K562 (cell line): ENCODE measurements around the gene SETDB1. TPM values are rescaled to one million over a fixed set of nuclear protein-coding genes. Genes with fewer than 3 reads are reported as not detected.

Experiments
- ATAC-seq: fragments of 200-7000 bp; cut with Tn5 transposase; 3 replicates; pipeline ENCODE4 v1.9.1; 2020; ENCODE audit warnings: moderate library complexity
- BruUV-seq: library from RNA; stranded (reverse); fragments of 400-500 nt; replicated peaks from 2 replicates; lab custom pipeline; 2021; lab: Mats Ljungman, UMichigan
- CTCF ChIA-PET: fragments of 300-600 bp; formaldehyde crosslinking; extraction: SDS; loops from one replicate; lab custom pipeline; 2021; ENCODE audit warnings: low intra/inter-chr PET ratio; lab: Yijun Ruan, JAX
- POLR2A ChIA-PET: fragments of 300-600, 350-650 bp; sonication (Branson Sonifier 250); formaldehyde crosslinking; extraction: SDS; loops from one replicate; lab custom pipeline; 2021; ENCODE audit warnings: antibody characterized with exemption, inconsistent platforms; lab: Yijun Ruan, JAX
- DNase-seq, 4 experiments: peaks; one replicate each; pipeline versions ENCODE4 v3.0.0 to v3.0.0-alpha.2; 2011 to 2018; ENCODE audit warnings: low spot score in 3 of 4, mixed read lengths in 3 of 4; ENCODE audit errors: extremely low read depth in 1 of 4
- FAIRE-seq: peaks from 2 replicates; lab custom pipeline; 2011; peaks lifted over from hg19 to GRCh38; lab: Jason Lieb, UNC
- H2AFZ ChIP-seq: 2 replicates; pipeline ENCODE4 v1.6.0; 2011; ENCODE audit warnings: low read depth, low read length, control low read depth, inconsistent platforms
- H3K27ac ChIP-seq: fragments of 200-600 bp; 3 replicates; pipeline ENCODE4 v1.8.0; 2011; ENCODE audit warnings: low read depth, mild to moderate bottlenecking, control low read depth, inconsistent platforms, low read length, moderate library complexity, mixed read lengths; ENCODE audit errors: extremely low read depth
- H3K27me3 ChIP-seq, 2 experiments: fragments of 300-600 bp in 1 of 2; 2 replicates in 1 of 2; 3 replicates in 1 of 2; pipeline versions ENCODE4 v1.6.0 to v1.8.0; 2011; ENCODE audit warnings: inconsistent platforms in 2 of 2, low read length in 2 of 2, mild to moderate bottlenecking in 1 of 2, mixed read lengths in 1 of 2, moderate library complexity in 1 of 2; ENCODE audit not compliant: control insufficient read depth in 2 of 2, insufficient read depth in 2 of 2
- H3K36me3 ChIP-seq: fragments of 300-600 bp; 3 replicates; pipeline ENCODE4 v1.8.0; 2011; ENCODE audit warnings: mild to moderate bottlenecking, low read length, inconsistent platforms; ENCODE audit not compliant: control insufficient read depth, insufficient read depth
- H3K4me1 ChIP-seq, 2 experiments: fragments of 200-600 bp in 1 of 2; replicated peaks in 1 of 2; 2 replicates in 1 of 2; 3 replicates in 1 of 2; pipeline versions ENCODE4 v1.5.1 to v1.8.0; 2011; ENCODE audit warnings: inconsistent platforms in 2 of 2, low read length in 2 of 2, mild to moderate bottlenecking in 1 of 2, mixed read lengths in 1 of 2, moderate library complexity in 1 of 2; ENCODE audit not compliant: control insufficient read depth in 2 of 2, insufficient read depth in 2 of 2
- H3K4me2 ChIP-seq: 2 replicates; pipeline ENCODE4 v1.6.1; 2011; ENCODE audit warnings: low read length, control low read depth, inconsistent platforms, mixed read lengths; ENCODE audit not compliant: insufficient read depth
- H3K4me3 ChIP-seq: fragments of 200-600 bp; sonication (generic), shearing (Covaris generic); 2 replicates; pipeline ENCODE4 v1.5.1; 2016; ENCODE audit warnings: control low read depth, inconsistent platforms
- H3K79me2 ChIP-seq: fragments of 200-600 bp; 3 replicates; pipeline ENCODE4 v1.8.0; 2011; ENCODE audit warnings: low read length, inconsistent platforms; ENCODE audit not compliant: control insufficient read depth, insufficient read depth
- H3K9ac ChIP-seq, 2 experiments: 2 replicates each; pipeline versions ENCODE4 v1.6.0 to v1.6.1; 2011; ENCODE audit warnings: low read depth in 2 of 2, low read length in 2 of 2, control low read depth in 1 of 2, inconsistent platforms in 1 of 2, mild to moderate bottlenecking in 1 of 2, mixed read lengths in 1 of 2; ENCODE audit not compliant: insufficient read depth in 1 of 2
- H3K9me1 ChIP-seq: one replicate; pipeline ENCODE4 v1.6.0; 2011; ENCODE audit warnings: inconsistent platforms, mild to moderate bottlenecking, low read length, moderate library complexity; ENCODE audit not compliant: control insufficient read depth, insufficient read depth
- H3K9me3 ChIP-seq: replicated peaks from 2 replicates; pipeline ENCODE4 v1.5.1; 2011; ENCODE audit warnings: low read depth, low read length, inconsistent platforms; ENCODE audit not compliant: control insufficient read depth, insufficient read depth
- H4K20me1 ChIP-seq: replicated peaks from 2 replicates; pipeline ENCODE4 v1.6.1; 2011; ENCODE audit warnings: low read length, inconsistent platforms, mixed read lengths; ENCODE audit not compliant: control insufficient read depth, insufficient read depth
- MCM2 ChIP-seq: fragments of 450-650 bp; IDR thresholded peaks from 2 replicates; pipeline ENCODE4 v1.6.1; 2017; ENCODE audit warnings: low read depth, mild to moderate bottlenecking
- POLR2A ChIP-seq: fragments of 450-650 bp; conservative IDR thresholded peaks from 2 replicates; pipeline ENCODE4 v1.6.1; 2016
- POLR2AphosphoS5 ChIP-seq: IDR thresholded peaks from 2 replicates; pipeline ENCODE4 v1.6.1; 2011; ENCODE audit warnings: mild to moderate bottlenecking, low read depth, low read length, moderate library complexity; ENCODE audit not compliant: control insufficient read depth, insufficient read depth
- SMARCB1 ChIP-seq: IDR thresholded peaks from 2 replicates; pipeline ENCODE4 v1.6.1; 2011; ENCODE audit warnings: improper control_type of control experiment, low read depth; ENCODE audit not compliant: insufficient read length
- TCF7L2 ChIP-seq: fragments of 150-350 bp; IDR thresholded peaks from 2 replicates; pipeline ENCODE4 v1.6.1; 2016; ENCODE audit warnings: low read depth, mild to moderate bottlenecking, low read length, moderate library complexity
- ZNF282 ChIP-seq: sonication (generic); formaldehyde crosslinking; IDR thresholded peaks from 2 replicates; pipeline ENCODE4 v1.8.1; 2023; ENCODE audit warnings: missing genetic modification reagents
- WGBS: fragments of 100-300 bp; shearing (Covaris generic); methylation state at CpG from one replicate; pipeline ENCODE4 v1.1.6; 2016; ENCODE audit warnings: low coverage, mixed read lengths; ENCODE audit not compliant: insufficient coverage; ENCODE audit errors: missing lambda C conversion rate; 5-methylcytosine and 5-hydroxymethylcytosine counted together
- in situ Hi-C: fragments of 300-500 bp; cut with MboI; formaldehyde crosslinking; loops from 4 replicates; pipeline ENCODE4 v1.15.0; 2018; ENCODE audit warnings: inconsistent platforms, mixed read lengths
- intact Hi-C: fragments of 100-400 bp; cut with micrococcal nuclease; formaldehyde crosslinking; loops from 2 replicates; pipeline ENCODE4 v1.14.2; 2022
- polyA plus RNA-seq, 8 experiments: library from polyadenylated mRNA; depleted of rRNA in 4 of 8; stranded (reverse) in 5 of 8; unstranded in 3 of 8; fragments of >200 nt; fragmentation: Nextera tagmentation in 2 of 8; fragmentation: Illumina TruSeq in 1 of 8; extraction: Ambion mirVana in 2 of 8; extraction: Trizol in 1 of 8; gene quantifications; 2 replicates each; pipeline versions ENCODE4 v1.2.1 to v1.2.3, GENCODE V29; 2011 to 2014; ENCODE audit warnings: inconsistent platforms in 1 of 8, missing spikeins in 1 of 8
- total RNA-seq, 7 experiments: library from RNA; depleted of rRNA in 6 of 7; stranded (reverse); fragments of >200 nt in 6 of 7; fragmentation: Illumina TruSeq in 2 of 7; extraction: Trizol in 2 of 7; gene quantifications; 2 replicates each; pipeline versions ENCODE4 v1.2.1 to v1.2.3, GENCODE V29; 2011 to 2021; ENCODE audit warnings: low replicate concordance in 1 of 7

SETDB1 gene
- total and polyA plus RNA-seq, 9 of the 15 experiments (the other 6 are each of a cell fraction or from before 2014, with no cell fraction given) = 21.5 to 64.4 (median 42.0) TPM

DNA sequence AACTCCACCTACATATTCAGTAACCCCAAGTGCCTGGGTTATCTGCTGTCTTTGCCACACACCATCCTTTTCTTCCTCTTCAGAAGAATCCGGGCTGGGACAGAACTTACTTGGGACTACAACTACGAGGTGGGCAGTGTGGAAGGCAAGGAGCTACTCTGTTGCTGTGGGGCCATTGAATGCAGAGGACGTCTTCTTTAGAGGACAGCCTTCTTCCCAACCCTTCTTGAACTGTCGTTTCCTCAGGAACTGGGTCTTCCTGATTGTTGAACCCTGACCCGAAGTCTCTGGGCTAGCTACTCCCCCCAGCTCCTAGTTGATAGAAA is 38.0 kb downstream of the SETDB1 start:
- TF ChIP-seq POLR2A (peak; percentile 33; the same call in 1 of the 2 replicates), SMARCB1 (no peak), ZNF282 (CRISPR knock-in tag) (no peak), TCF7L2 (no peak)
- in situ Hi-C loops = no loop called here
- H2AFZ ChIP-seq = no peak overlapping the region
- ATAC-seq (no peak), FAIRE-seq (no peak), DNase-seq (no peak)
- CTCF ChIA-PET = no interaction called here
- no peak overlapping the region for H3K4me2 ChIP-seq
- peaks cover 11% of the 10 kb centered on the region for H4K20me1 ChIP-seq
- POLR2A ChIA-PET = interaction anchor here (0.5 to 7.5 kb wide), 7 partner anchors 8 to 456 kb away, joined by 3 to 64 read pairs (median 3); partner anchors contain the start of genes CERS2 and ECM1
- no peak overlapping the region for H3K27ac ChIP-seq
- no peaks in the 10 kb centered on the region for H3K9me3 ChIP-seq
- H3K36me3 ChIP-seq = peaks cover 95% of the 10 kb centered on the region
- no peak overlapping the region for H3K9ac ChIP-seq
- peaks cover 11% of the 10 kb centered on the region for H3K79me2 ChIP-seq
- no peaks in the 10 kb centered on the region for H3K27me3 ChIP-seq
- no peaks in the 10 kb centered on the region for H3K9me1 ChIP-seq
- peaks cover 0 to 4% of the 10 kb centered on the region in 2 experiments; a peak in 2 of 5 replicates for H3K4me1 ChIP-seq
- intact Hi-C loops = no loop called here
- no peak overlapping the region for H3K4me3 ChIP-seq
- BruUV-seq = no TSS peak
- 94% methylated on average over 5 of the region's 5 CpGs for WGBS

- H3K4me1 ChIP-seq = peaks cover 3 to 7% of the 10 kb centered on the region in 2 experiments; a peak in 4 of 5 replicates
- H3K36me3 ChIP-seq = peaks cover 93% of the 10 kb centered on the region
- intact Hi-C loops = no loop called here
- H3K4me3 ChIP-seq = no peak overlapping the region
- DNase-seq (no peak), FAIRE-seq (no peak), ATAC-seq (no peak)
- 80% methylated on average over 4 of the region's 4 CpGs for WGBS
- H2AFZ ChIP-seq = no peak overlapping the region
- peaks cover 13% of the 10 kb centered on the region for H4K20me1 ChIP-seq
- BruUV-seq = TSS peak; percentile 30
- H3K9ac ChIP-seq = no peak overlapping the region; a peak in 1 of 4 replicates
- H3K27ac ChIP-seq = no peak overlapping the region
- ChIA-PET CTCF (interaction anchor here (1.4 kb wide), 1 partner anchor 14 kb away, joined by 5 read pairs; no protein-coding TSS in a partner anchor), POLR2A (interaction anchor here (1.1 to 7.5 kb wide), 4 partner anchors 9 to 22 kb away, joined by 3 to 64 read pairs (median 30); partner anchors contain the start of gene CERS2)
- no peaks in the 10 kb centered on the region for H3K27me3 ChIP-seq
- in situ Hi-C loops = no loop called here
- H3K9me1 ChIP-seq = no peaks in the 10 kb centered on the region
- H3K79me2 ChIP-seq = peaks cover 24% of the 10 kb centered on the region
- TF ChIP-seq MCM2 = no peak
- 0 out of 2 replicates have a peak, but pooled peaks have one; percentile 27 for TF ChIP-seq POLR2A
- TF ChIP-seq POLR2AphosphoS5 = peak; percentile 12; the same call in 1 of the 2 replicates
- TF ChIP-seq, all 486 proteins: peak for 2
- Histone ChIP-seq H3K9me3 (no peaks in the 10 kb centered on the region), H3K4me2 (no peak overlapping the region)
These were observed 39.4 kb downstream of the SETDB1 start for GRCh38 chr1:150965605-150966004.
